HCT116 (cell line): ENCODE data around the gene CTXN2. TPM values are rescaled to one million over a fixed set of nuclear protein-coding genes. Genes with fewer than 3 reads are reported as not detected.

ENCODE experiments used
- ATAC-seq: fragments of 200-7000 bp; cut with Tn5 transposase; 2 replicates; pipeline ENCODE4 v1.9.1; 2020; ENCODE audit warnings: mild to moderate bottlenecking, moderate library complexity
- BruUV-seq: library from RNA; stranded (reverse); fragments of 400-500 nt; replicated peaks from 2 replicates; lab custom pipeline; 2021; lab: Mats Ljungman, UMichigan
- CTCF ChIA-PET: fragments of 300-600 bp; sonication (Branson Sonifier 250); formaldehyde crosslinking; loops from one replicate; lab custom pipeline; 2021; ENCODE audit warnings: antibody characterized with exemption; lab: Charles Lee
- POLR2A ChIA-PET: fragments of 300-600, 350-600 bp; sonication (Branson Sonifier 250); formaldehyde crosslinking; loops from one replicate; lab custom pipeline; 2021; ENCODE audit warnings: antibody characterized with exemption; lab: Charles Lee
- RAD21 ChIA-PET, 2 experiments: fragments of 300-600 bp; sonication (Branson Sonifier 250); formaldehyde crosslinking; loops; one replicate each; lab custom pipeline; 2023; ENCODE audit warnings: low total read pairs in 2 of 2; ENCODE audit not compliant: uncharacterized antibody in 2 of 2, unreplicated experiment in 2 of 2, low non-redundant PET in 1 of 2; lab: Charles Lee
- DNase-seq: peaks from one replicate; pipeline ENCODE4 v3.0.0-alpha.2; 2010; ENCODE audit warnings: low read depth, low spot score
- H2AFZ ChIP-seq: fragments of 200-600 bp; shearing (Covaris generic), sonication (generic); 2 replicates; pipeline ENCODE4 v1.6.1; 2017; ENCODE audit warnings: low read depth, mixed run types, mixed read lengths, antibody characterized with exemption, low read length; ENCODE audit not compliant: poor library complexity, severe bottlenecking
- H3K27ac ChIP-seq: 2 replicates; pipeline ENCODE4 v1.5.1; 2012; ENCODE audit warnings: low read depth, low read length
- H3K27me3 ChIP-seq: fragments of 200-600 bp; sonication (generic); 2 replicates; pipeline ENCODE4 v1.6.1; 2016; ENCODE audit warnings: mixed run types, low read length, mixed read lengths; ENCODE audit not compliant: insufficient read depth
- H3K36me3 ChIP-seq, 2 experiments: fragments of 200-500 bp in 1 of 2; fragments of 200-600 bp in 1 of 2; sonication (Bioruptor generic) in 1 of 2; sonication (generic) in 1 of 2; 2 replicates each; pipeline versions ENCODE4 v1.5.1 to v1.6.1; 2014 to 2016; ENCODE audit warnings: low read length in 2 of 2, inconsistent platforms in 1 of 2, mixed read lengths in 1 of 2, mixed run types in 1 of 2; ENCODE audit not compliant: insufficient read depth in 2 of 2, control insufficient read depth in 1 of 2
- H3K4me1 ChIP-seq, 2 experiments: fragments of 200-600 bp in 1 of 2; sonication (generic) in 1 of 2; 2 replicates each; pipeline versions ENCODE4 v1.5.1 to v1.6.1; 2012 to 2017; ENCODE audit warnings: low read length in 2 of 2, inconsistent platforms in 1 of 2, mild to moderate bottlenecking in 1 of 2, mixed read lengths in 1 of 2, mixed run types in 1 of 2, moderate library complexity in 1 of 2; ENCODE audit not compliant: insufficient read depth in 2 of 2, control insufficient read depth in 1 of 2
- H3K4me2 ChIP-seq: fragments of 200-600 bp; sonication (generic); 2 replicates; pipeline ENCODE4 v1.6.1; 2017; ENCODE audit warnings: mixed run types, low read length, mixed read lengths
- H3K4me3 ChIP-seq, 2 experiments: fragments of 200-600 bp in 1 of 2; sonication (generic) in 1 of 2; replicated peaks in 1 of 2; 2 replicates each; pipeline ENCODE4 v1.5.1; 2011 to 2016; ENCODE audit warnings: low read length in 2 of 2, control low read depth in 1 of 2, low read depth in 1 of 2, mild to moderate bottlenecking in 1 of 2, mixed read lengths in 1 of 2, mixed run types in 1 of 2
- H3K79me2 ChIP-seq: fragments of 200-600 bp; sonication (generic); 2 replicates; pipeline ENCODE4 v1.6.1; 2017; ENCODE audit warnings: mild to moderate bottlenecking, mixed run types, low read length, moderate library complexity, mixed read lengths; ENCODE audit not compliant: insufficient read depth
- H3K9ac ChIP-seq: fragments of 200-600 bp; sonication (generic); 2 replicates; pipeline ENCODE4 v1.6.1; 2016; ENCODE audit warnings: low read length, mixed read lengths
- H3K9me2 ChIP-seq: fragments of 200-600 bp; sonication (generic), shearing (Covaris generic); 2 replicates; pipeline ENCODE4 v1.6.1; 2017; ENCODE audit warnings: mixed run types, mild to moderate bottlenecking, moderate library complexity; ENCODE audit not compliant: insufficient read depth
- H3K9me3 ChIP-seq, 2 experiments: fragments of 200-500 bp in 1 of 2; fragments of 200-600 bp in 1 of 2; sonication (Bioruptor generic) in 1 of 2; sonication (generic) in 1 of 2; 2 replicates each; pipeline ENCODE4 v1.6.1; 2014 to 2017; ENCODE audit warnings: low read length in 2 of 2, mixed read lengths in 2 of 2, inconsistent platforms in 1 of 2, low read depth in 1 of 2, mild to moderate bottlenecking in 1 of 2, mixed run types in 1 of 2, moderate library complexity in 1 of 2; ENCODE audit not compliant: control insufficient read depth in 1 of 2, insufficient read depth in 1 of 2
- H4K20me1 ChIP-seq: fragments of 200-600 bp; sonication (generic), shearing (Covaris generic); 2 replicates; pipeline ENCODE4 v1.6.1; 2017; ENCODE audit warnings: mixed run types, mild to moderate bottlenecking, moderate library complexity; ENCODE audit not compliant: insufficient read depth
- ATF3 ChIP-seq: IDR thresholded peaks from 2 replicates; pipeline ENCODE4 v1.6.1; 2012
- CBX3 ChIP-seq: IDR thresholded peaks from 2 replicates; pipeline ENCODE4 v1.6.1; 2012; ENCODE audit warnings: low read depth
- CEBPB ChIP-seq: IDR thresholded peaks from 2 replicates; pipeline ENCODE4 v1.6.1; 2012; ENCODE audit warnings: low read depth
- CTCF ChIP-seq, 3 experiments: fragments of 200-600 bp in 1 of 3; sonication (generic) in 1 of 3; IDR thresholded peaks in 2 of 3; conservative IDR thresholded peaks in 1 of 3; 2 replicates each; pipeline ENCODE4 v1.5.1; 2012 to 2017; ENCODE audit warnings: low read depth in 2 of 3, low read length in 2 of 3, antibody characterized with exemption in 1 of 3, borderline replicate concordance in 1 of 3, control low read depth in 1 of 3, mild to moderate bottlenecking in 1 of 3, mixed read lengths in 1 of 3, mixed run types in 1 of 3, moderate library complexity in 1 of 3; ENCODE audit not compliant: insufficient read depth in 1 of 3
- EGR1 ChIP-seq: IDR thresholded peaks from 2 replicates; pipeline ENCODE4 v1.6.1; 2012; ENCODE audit warnings: low read depth
- ELF1 ChIP-seq: IDR thresholded peaks from 2 replicates; pipeline ENCODE4 v1.6.1; 2012; ENCODE audit warnings: low read depth, borderline replicate concordance
- EZH2 ChIP-seq: fragments of 200-600 bp; sonication (generic); IDR thresholded peaks from 2 replicates; pipeline ENCODE4 v1.6.1; 2017; ENCODE audit warnings: antibody characterized with exemption, mixed run types
- EZH2phosphoT487 ChIP-seq: fragments of 200-600 bp; IDR thresholded peaks from 2 replicates; pipeline ENCODE4 v1.6.1; 2018; ENCODE audit warnings: antibody characterized with exemption, borderline replicate concordance
- JUND ChIP-seq: IDR thresholded peaks from 2 replicates; pipeline ENCODE4 v1.6.1; 2012
- MAX ChIP-seq: IDR thresholded peaks from 2 replicates; pipeline ENCODE4 v1.6.1; 2012
- POLR2A ChIP-seq: IDR thresholded peaks from 2 replicates; pipeline ENCODE4 v1.7.0; 2011; ENCODE audit warnings: borderline replicate concordance; ENCODE audit not compliant: insufficient read depth, insufficient read length; ENCODE audit errors: extremely low read depth
- SIN3A ChIP-seq: IDR thresholded peaks from 2 replicates; pipeline ENCODE4 v1.6.1; 2012; ENCODE audit warnings: low read depth
- SP1 ChIP-seq: IDR thresholded peaks from 2 replicates; pipeline ENCODE4 v1.6.1; 2012; ENCODE audit warnings: low read depth
- SRF ChIP-seq: IDR thresholded peaks from 2 replicates; pipeline ENCODE4 v1.6.1; 2012; ENCODE audit warnings: low read depth
- YY1 ChIP-seq: IDR thresholded peaks from 2 replicates; pipeline ENCODE4 v1.6.1; 2011; ENCODE audit warnings: low read length, low read depth, moderate library complexity, mild to moderate bottlenecking; ENCODE audit not compliant: insufficient replicate concordance; ENCODE audit errors: extremely low read depth
- ZBTB33 ChIP-seq: IDR thresholded peaks from 2 replicates; pipeline ENCODE4 v1.6.1; 2011; ENCODE audit warnings: mild to moderate bottlenecking, low read length, moderate library complexity; ENCODE audit not compliant: insufficient replicate concordance; ENCODE audit errors: extremely low read depth
- ZFX ChIP-seq: fragments of 450-650 bp; IDR thresholded peaks from 2 replicates; pipeline ENCODE4 v1.6.1; 2017
- ZNF274 ChIP-seq: fragments of 200-500 bp; sonication (Bioruptor generic); IDR thresholded peaks from 2 replicates; pipeline ENCODE4 v1.6.1; 2014; ENCODE audit warnings: mild to moderate bottlenecking, low read depth, low read length, inconsistent platforms
- intact Hi-C: fragments of 100-400 bp; cut with micrococcal nuclease; formaldehyde crosslinking; loops from 2 replicates; pipeline ENCODE4 v1.10.0; 2022
- total RNA-seq: library from RNA; stranded (reverse); gene quantifications from one replicate; pipeline ENCODE4 v1.2.1, GENCODE V29; 2021; ENCODE audit not compliant: unreplicated experiment

CTXN2 gene
- total RNA-seq, 1 experiment from 2014 or later = not detected

GRCh38 chr15:48168616-48169015 is 22.8 kb upstream of the CTXN2 start (continued):
- TF ChIP-seq CTCF (IDR thresholded peaks at IDR 0.05 in 2 of 3, conservative IDR thresholded peaks at IDR 0.05 in 1 of 3; ENCODE audit: borderline replicate concordance in 1 of 3, insufficient read depth in 1 of 3, low read depth in 2 of 3, low read length in 2 of 3) = no peak
- TF ChIP-seq ELF1 = no peak
- TF ChIP-seq EGR1 = no peak
- no peak for TF ChIP-seq ZFX

- no peak overlapping the region for H2AFZ ChIP-seq
- TF ChIP-seq ATF3 (no peak), EZH2 (no peak), ZFX (no peak)
- H4K20me1 ChIP-seq = no peaks in the 10 kb centered on the region
- H3K4me3 ChIP-seq = no peak overlapping the region
- no peak overlapping the region for H3K9ac ChIP-seq
- CTCF ChIA-PET = no interaction called here
- DNase-seq = no peak
- ATAC-seq = no peak
- H3K4me1 ChIP-seq = no peaks in the 10 kb centered on the region
- intact Hi-C loops = no loop called here
- H3K27ac ChIP-seq = no peak overlapping the region
- H3K36me3 ChIP-seq = no peaks in the 10 kb centered on the region
- H3K9me2 ChIP-seq = no peaks in the 10 kb centered on the region
- no peaks in the 10 kb centered on the region for H3K9me3 ChIP-seq
- no peaks in the 10 kb centered on the region; the same call in 1 of the 2 replicates for H3K27me3 ChIP-seq
- no peaks in the 10 kb centered on the region for H3K79me2 ChIP-seq
- no TSS peak for BruUV-seq
- RAD21 ChIA-PET = no interaction called here
- POLR2A ChIA-PET = no interaction called here
- H3K4me2 ChIP-seq = no peak overlapping the region
Observed at GRCh38 chr15:48170981-48171380, 20.5 kb upstream of the CTXN2 start.

- no peaks in the 10 kb centered on the region for H4K20me1 ChIP-seq
- DNase-seq (no peak), ATAC-seq (no peak)
- no peaks in the 10 kb centered on the region for H3K4me1 ChIP-seq
- no peak overlapping the region for H3K4me2 ChIP-seq
- no peak overlapping the region for H3K9ac ChIP-seq
- no TSS peak for BruUV-seq
- no peak overlapping the region for H3K4me3 ChIP-seq
- intact Hi-C loops = no loop called here
- H3K27ac ChIP-seq = no peak overlapping the region
- ChIA-PET RAD21 (no interaction called here), CTCF (no interaction called here), POLR2A (no interaction called here)
- no peaks in the 10 kb centered on the region for H3K79me2 ChIP-seq
- H2AFZ ChIP-seq = no peak overlapping the region
- no peaks in the 10 kb centered on the region for H3K9me3 ChIP-seq
- no peaks in the 10 kb centered on the region for H3K36me3 ChIP-seq
- H3K9me2 ChIP-seq = no peaks in the 10 kb centered on the region
- no peaks in the 10 kb centered on the region for H3K27me3 ChIP-seq
- TF ChIP-seq JUND = no peak
- no peak for TF ChIP-seq SRF
- no peak for TF ChIP-seq EZH2phosphoT487
- no peak for TF ChIP-seq SIN3A
- TF ChIP-seq MAX = no peak
- TF ChIP-seq EZH2 = no peak
- no peak for TF ChIP-seq YY1
- no peak for TF ChIP-seq SP1
- TF ChIP-seq EGR1 = no peak
- TF ChIP-seq ZNF274 = no peak
- no peak for TF ChIP-seq CEBPB
- no peak for TF ChIP-seq ZBTB33
- TF ChIP-seq CBX3 = no peak
- TF ChIP-seq POLR2A = no peak
Observed at GRCh38 chr15:48175126-48175525, 16.3 kb upstream of the CTXN2 start.
